Activated CD4-positive, alpha-beta T cell treated with anti-CD3 and anti-CD28 coated beads, Interleukin-2, amount 50 U/mL, for 1 hour (primary cell): ENCODE results near the gene SP3.

ENCODE experiments used
- DNase-seq: peaks from one replicate; pipeline ENCODE4 v3.0.0-alpha.2; 2020

SP3 gene

DNA sequence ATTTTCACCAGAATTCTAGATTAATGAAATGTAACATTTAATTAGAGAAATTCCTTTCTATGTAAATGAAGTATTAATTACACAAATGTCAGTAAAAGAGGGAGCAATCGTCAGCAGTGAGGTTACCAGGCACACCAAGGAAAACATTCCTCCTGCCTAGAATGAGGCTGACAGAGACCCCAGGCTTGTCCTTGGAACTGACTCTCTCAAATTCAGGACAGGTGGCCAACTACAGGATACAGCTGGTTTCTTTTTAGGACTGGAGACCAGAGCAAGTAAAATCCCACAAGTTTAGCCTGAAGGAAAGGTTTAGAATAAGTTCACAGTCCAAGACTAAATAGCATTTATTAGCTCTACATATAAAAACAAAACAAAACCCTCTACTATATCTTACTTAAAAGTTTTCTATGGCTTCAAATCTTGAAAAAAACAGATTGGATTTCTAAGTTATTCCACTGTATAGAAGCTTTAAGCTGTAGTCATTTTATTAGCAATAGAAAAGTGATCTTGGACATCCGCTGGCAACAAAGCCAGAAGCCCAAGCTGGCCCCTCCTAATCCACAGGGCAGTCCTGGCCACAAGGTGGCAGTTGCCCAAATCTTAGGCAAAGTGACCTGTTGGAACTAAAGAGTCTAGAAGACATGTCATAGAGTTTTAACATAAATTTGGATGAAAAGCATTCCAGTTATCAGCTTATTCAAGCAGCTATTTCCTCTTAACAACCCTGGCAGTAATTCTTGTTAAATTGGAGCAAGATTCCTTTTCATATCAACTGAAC, 81.0 kb downstream of the SP3 start:
- DNase-seq, result peak; percentile 17

DNA sequence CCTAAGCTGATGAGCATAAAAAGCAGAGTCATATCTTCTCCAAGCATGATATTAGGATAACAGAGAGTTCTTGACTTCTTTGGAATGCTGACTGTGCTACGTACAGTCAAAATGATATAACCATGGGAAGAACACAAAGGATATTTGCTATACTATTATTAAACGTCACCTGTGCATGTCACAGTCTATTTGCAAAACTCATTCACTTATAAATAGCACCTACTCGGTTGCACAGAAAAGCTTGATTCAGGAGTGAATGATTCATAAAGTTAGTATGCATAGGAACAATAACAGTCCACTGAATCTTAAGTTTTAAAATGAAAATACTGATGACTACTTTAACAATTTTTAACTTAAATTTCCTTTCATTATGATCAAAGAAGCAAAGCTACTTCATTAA, 83.3 kb downstream of the SP3 start:
- DNase-seq, result no peak

DNA sequence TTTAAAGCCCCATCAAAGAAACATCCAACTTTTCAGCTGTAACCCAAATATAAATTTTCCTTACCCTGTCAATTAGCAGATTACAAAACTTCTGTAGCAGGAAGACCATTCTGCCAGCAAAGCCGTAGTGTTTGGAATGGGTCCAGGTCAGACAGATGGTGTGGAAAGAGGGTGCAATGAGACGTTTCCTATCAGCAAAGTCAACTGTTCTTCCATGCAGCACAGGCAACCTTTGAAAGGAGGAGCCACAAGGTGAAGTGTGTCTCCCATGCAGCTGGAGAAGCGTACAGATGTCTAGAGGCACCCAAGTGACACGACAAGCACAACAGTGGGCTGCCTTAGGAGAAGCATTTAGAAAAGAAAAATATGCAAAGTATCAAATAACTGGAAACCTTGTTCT, 83.7 kb downstream of the SP3 start:
- DNase-seq, result no peak

DNA sequence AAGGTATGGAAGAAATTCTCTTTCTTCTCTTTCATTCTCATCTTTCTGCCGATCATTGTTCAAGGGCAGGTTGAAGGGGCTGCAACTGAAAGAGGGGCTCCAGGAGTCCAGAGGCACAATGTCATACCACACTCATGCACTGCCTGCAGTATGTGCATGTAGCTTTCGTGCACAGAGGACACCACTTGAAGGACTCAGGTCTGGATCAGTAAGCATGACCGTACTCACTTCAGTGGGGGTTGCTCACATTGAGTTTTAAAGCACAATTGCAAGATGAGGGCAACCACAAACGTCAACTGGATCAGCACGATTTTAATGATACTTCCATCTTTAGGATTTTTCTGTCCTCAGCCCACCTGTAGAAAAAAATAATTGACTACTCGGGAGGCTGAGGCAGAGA, 84.6 kb downstream of the SP3 start:
- no peak for DNase-seq

DNA sequence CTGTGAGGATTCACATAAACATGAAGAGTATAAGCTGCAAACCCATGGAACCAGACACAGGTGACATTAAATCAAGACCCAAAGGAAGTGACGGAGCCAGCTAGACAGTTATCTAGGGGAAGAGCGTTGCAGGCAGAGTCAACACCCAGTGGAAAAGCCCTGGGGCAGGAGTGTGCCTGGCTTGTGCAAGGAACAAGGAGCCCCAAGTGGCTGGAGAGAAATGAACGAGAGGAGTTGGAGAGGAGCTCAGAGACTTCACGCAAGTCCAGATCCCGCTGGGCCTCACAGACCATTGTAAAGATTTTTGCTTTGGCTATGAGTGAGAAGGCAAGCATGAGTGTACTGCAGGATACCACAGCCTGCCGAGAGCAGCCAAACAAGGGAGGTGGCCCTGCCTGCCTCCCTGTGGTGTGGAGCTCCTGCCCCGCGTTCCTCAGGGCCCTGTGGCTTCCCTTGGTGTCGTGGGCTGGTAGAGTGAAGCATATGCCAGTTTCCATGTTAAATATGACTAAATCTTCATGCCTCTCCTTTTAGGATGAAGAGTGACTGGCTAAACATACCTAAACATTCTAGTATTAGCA, 88.2 kb downstream of the SP3 start:
- DNase-seq, result no peak

DNA sequence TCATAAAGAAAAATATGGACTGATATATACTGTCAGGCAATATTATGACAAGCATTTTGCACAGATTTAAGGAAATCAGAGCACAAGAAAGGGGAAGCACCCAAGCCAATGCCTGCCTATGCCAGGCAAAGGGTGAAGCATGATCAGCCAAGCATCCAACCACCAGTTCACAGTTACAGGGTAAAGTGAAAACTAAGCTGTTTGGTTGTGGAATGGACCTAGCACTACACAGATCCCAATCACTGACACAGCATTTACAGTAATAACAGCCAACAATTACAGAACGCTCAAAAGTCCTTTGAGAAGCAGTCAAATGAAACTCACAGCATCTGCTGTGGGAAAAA, 90.3 kb downstream of the SP3 start:
- DNase-seq, result no peak

DNA sequence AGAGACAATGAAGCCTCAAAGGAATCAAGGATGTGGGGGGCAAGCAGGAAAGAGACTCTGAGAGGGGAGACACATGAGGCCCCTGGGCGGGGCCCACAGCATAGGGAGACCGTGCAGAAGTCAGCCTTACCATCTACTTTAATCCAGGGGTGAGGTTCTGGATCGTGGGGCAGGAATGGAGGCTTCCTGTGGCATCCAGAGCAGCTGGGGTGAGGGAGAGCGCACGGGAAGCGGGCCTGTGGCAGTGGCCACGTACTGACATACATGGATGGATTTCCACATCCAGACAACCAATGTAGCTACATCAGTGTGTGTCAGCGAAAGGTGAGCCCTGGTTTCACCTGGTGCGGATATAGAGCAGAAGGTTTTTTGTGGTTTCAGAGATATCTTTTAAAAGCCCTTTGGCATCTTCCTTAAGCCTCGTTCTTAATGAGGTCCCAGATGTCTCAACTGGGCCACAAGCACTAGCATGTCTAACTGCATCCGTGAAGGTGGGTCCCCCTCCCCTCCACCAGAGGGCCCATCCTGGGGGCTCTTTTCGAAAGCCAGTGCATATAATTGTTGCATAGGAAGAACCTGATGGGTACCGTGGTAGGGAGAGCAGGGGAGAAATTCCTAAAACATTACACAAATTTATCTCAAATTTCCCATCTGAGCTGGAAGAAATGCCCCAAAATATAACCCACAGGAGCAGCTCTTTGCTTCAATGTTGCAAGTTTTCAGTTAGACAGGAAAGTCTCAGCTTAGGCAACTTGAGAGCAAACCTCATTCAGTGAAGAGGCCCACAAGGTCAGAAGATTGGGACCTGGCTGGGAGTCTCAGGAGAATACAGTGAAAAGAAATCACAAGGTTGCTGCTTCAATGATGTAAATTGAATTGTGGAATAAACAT, 90.9 kb downstream of the SP3 start:
- DNase-seq, result no peak

DNA sequence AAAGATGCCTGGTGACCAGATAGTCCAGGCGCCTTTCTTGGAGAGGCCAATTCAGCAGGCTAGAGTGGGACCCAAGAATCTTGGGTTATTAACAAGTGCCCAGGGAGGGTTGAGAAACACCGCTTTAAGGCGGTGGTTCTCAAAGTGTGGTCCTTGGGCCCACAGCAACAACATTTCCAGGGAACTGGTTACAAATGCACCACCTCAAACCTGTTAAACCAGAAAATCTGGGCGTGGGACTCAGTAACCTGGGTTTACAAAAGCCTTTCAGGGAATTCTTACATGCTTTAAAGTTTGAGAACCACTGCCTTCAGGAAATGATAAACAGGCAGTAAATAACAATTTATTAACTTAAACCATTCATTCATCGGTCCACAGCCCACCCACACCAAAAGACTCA, 92.5 kb downstream of the SP3 start:
- no peak for DNase-seq

DNA sequence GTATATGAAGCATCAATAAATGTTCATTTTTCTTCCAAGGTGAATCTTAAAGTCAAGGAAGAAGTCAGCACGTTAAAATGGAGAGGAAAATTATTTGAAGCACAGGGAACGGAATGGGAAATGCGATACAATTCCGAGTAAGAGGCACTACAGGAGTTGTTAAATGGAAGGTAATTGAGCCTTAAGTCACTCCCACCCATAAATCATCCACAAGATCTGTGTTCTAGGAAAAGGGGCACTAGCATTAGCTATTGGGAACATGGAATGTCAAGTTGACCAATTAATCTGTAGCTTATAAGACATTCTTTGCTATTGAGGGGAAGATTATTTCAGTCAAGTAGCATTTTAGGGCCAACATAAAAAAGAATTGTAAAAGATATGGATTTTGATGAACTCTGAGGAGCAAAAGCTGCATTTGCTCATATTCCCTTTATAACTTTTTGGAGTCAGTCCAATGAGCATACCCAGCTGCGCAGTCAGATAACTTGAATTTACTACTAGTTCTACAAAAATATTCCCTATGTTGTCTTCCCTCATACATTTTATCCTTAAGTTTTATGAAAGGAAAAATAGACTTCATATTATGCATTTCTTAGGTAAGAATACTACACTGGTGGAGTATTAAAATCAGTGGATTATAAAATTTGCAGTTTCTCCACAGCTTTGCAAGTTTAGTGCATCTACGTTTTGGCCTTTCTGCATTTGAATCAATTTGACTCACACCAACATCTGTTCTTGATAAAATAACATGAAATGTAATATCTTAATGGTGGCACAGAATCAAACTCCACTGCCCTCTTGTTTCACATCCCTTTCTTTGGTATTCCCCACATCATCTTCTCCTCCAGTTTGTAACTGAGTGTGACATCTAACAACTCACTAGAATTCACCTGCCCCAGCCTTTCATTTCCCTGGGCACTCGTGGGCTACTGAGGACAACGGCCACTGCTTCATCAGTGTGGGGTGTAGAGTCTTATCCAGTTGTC, 95.6 kb downstream of the SP3 start:
- DNase-seq, result no peak

DNA sequence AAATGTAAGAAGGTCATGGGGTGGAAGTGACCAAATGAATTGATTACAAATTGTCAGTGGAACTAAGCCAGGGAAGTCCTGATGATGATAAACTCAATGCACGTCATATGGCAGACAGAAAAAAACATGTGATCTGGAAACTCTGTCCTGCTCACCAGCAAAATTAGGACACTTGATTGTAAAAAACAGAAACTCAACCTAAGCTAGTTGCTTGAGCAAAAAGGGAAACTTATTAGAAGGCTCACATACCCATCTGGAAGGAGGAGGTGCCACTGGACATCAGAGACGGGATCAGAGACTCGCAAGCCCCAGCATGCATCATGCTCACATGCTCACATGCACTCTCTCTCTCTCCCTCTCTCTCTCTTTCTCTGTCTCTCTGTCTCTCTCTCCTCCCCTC, 96.8 kb downstream of the SP3 start:
- DNase-seq, result no peak

DNA sequence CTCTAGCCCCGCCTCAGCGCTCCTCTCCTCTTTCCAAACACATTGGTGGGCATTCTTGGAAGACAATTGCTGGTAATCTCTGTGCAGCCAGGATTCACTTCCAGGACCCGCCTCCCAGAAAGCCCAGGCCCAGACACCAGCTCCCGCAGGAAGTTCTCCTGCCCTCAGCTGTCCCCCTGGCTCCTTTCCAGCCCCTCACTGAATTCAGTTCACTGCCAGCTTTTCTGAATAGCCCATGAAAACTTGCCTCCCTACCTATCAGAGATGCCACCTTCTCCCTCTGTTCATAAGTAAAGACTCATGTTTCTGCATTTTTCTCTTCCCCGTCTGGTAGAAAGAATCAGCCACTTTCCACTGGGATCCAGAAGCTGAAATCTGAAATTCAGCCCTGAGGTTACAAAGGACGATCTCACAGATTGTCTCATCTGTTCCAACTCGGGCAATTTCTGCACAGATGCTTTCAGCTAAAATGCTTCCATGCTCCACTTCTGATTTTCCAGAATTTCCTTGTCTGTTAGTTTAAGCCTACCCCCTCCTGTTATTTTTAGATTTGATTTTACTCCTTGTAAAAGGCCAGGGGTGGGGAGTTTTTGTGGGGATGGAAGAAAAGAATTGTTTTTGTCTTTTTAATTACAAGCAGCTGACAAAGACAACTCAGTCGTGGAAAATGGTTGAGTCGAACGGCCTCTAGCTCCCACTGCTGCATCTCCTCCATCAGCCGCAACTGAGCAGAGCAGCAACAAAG, 98.1 kb downstream of the SP3 start:
- no peak for DNase-seq

DNA sequence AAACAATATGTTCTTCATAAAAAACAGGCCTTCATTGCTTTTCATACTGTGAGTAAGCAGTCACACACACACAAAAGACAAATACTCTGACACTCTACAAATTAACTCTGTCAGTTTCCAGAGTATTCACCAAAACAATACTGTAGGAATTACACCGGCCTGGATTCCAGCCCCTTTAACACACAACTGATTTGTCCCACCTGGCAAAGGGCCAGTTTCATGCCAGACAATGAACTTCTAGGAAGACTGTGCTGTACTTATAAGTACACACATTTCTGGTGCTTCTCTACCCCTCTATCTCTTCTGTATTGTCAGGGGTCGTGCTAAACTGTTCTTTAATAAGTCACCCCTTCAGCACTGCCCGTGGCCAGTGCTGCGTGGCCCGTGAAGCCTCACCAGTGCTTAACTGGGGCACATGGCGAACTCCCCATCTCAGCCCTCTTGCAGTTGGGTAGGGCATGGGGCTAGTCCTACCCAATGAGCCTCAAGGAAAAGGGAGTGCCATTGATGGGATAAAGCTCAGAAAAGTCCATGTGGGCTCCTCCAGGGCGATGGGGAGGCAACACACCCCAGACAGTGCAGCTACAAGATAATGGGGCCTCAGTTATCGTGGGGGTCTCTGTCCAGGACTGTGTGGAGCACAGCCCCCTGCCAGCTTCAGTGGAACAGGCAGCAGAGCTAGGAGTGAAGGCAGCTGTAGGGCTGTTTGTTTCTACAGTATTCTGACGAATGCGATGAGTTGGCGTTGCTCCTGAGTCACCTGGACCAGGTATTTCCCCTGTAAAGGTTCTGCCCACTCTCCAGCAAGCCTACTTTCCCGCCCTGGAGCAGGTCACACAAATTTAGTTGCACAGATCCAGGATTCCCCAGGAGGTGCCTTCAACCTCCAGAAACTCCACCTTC, 99.0 kb downstream of the SP3 start:
- DNase-seq, result no peak

DNA sequence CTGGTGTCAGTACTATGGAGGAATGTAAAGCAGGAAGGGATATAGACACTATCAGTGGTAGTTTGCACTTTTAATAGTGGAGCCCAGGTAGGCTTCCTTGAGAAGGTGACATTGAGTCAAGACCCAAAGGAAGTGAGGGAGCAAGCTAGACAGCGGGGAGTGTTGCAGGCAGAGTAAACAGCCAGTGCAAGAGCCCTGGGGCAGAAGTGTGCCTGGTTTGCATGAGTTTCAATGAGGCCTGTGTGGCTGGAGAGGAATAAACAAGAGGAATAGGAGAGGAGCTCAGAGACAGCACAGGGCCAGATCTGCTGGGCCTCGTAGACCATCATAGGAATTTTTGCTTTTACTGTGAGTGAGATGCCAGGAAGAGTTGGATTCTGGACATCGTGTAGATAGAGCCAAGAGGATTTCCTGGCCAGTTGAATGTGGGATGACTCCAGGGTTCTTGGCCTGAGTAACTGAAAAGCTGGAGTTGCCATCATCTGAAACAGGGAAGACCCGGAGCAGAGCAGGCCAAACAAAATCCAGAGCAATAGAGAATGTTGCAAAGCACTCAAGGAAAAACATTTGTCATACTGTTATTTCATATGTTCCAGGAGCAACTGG, 102.5 kb downstream of the SP3 start:
- DNase-seq, result no peak

DNA sequence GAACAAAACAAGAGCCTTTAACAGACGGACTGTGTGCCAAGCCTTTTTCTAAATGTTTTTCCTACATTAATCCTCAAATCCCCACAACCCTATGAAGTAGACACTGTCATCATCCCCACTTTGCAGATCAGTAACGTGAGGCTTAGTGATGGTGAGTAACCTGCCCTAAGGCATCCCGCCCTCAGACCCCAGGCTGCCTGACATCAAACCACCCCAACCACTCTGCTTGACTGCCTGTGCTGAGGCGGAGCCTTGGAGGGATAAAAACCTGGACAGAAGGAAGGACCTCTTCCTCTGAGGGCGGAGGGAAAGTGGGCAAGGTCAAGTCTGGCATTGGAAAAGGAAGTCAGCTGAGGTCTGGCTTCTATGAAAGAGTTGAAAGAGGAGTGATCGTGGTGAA, 104.6 kb downstream of the SP3 start:
- DNase-seq, result no peak

DNA sequence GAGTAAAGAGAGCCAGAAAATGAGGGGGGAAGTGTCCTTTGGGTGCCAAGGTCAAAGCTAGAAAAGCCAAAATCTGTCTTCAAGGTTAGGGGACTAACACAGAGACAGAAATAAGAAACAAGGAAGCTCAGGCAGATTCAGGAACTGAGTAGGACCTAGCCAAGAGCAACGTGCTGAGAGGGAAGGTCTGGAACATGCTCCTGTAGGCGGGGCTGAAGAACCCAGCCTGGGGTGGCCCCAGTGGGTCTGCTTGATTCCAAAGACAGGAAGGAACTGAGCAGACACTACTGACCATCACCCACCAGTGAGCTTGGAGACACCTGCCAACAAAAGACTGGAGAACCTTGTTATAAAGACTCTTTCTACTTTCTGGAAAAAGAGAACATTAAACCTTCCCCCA, 105.1 kb downstream of the SP3 start:
- no peak for DNase-seq

DNA sequence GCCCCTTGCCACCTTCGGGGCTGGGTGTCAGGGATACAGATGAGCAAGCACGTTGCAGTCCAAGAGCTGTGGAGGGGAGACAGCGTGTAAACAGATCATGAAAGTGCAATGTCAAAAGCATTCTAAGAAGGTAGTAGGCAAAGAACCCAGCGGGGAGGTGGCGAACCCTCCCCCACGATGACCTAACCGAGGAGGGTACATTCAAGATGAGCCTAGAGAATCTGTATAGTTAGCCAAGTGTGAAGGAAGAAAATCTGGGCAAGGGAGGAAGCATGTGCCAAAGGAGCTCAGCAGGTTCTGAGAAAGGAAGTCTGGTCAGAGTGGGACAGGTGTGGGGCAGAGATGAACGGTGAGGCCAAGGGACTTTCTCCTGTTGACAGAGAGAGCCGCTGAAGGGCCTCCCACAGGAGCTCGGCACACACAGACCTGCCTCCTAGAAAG, 106.9 kb downstream of the SP3 start:
- DNase-seq, result no peak
